ENCODE results near the gene C9orf85.

GRCh38 chr9:71879644-71880174 lies 31.7 kb upstream of the C9orf85 start:
- TF ChIP-seq CTCF (IDR thresholded peaks at IDR 0.05 in 2 of 3, conservative IDR thresholded peaks at IDR 0.05 in 1 of 3; ENCODE audit: insufficient read depth in 2 of 3, low read depth in 1 of 3, low read length in 3 of 3), result no peak
- TF ChIP-seq ZNF121 (CRISPR knock-in tag; conservative IDR thresholded peaks at IDR 0.05), result no peak
- no peak for TF ChIP-seq ZNF274 (IDR thresholded peaks at IDR 0.05; ENCODE audit: borderline replicate concordance, low read depth, low read length)
- no peak for TF ChIP-seq HDAC6 (IDR thresholded peaks at IDR 0.05; ENCODE audit: low read depth, low read length)
- TF ChIP-seq CBX3 (IDR thresholded peaks at IDR 0.05; ENCODE audit: borderline replicate concordance in 1 of 2, low read length in 2 of 2), result no peak
- no peak for TF ChIP-seq TSHZ1 (CRISPR knock-in tag; IDR thresholded peaks at IDR 0.05)
